SU-DHL-6 (cell line): ENCODE results near the gene RAB6A.

Experiments
- EZH2phosphoT487 ChIP-seq: fragments of 200-600 bp; sonication (generic), shearing (Covaris generic); conservative IDR thresholded peaks from 2 replicates; pipeline ENCODE4 v1.6.1; 2018; ENCODE audit warnings: mild to moderate bottlenecking, antibody characterized with exemption, low read length, moderate library complexity, mixed read lengths
- TF ChIP-seq, protein P1 (sequence below): fragments of 200-600 bp; sonication (generic); IDR thresholded peaks from one replicate; pipeline ENCODE4 v1.5.1; 2017; ENCODE audit warnings: antibody characterized with exemption, mild to moderate bottlenecking, low read length, moderate library complexity; ENCODE audit not compliant: insufficient read depth, poor library complexity, severe bottlenecking

GRCh38 chr11:73761403-73761945, 600 bp upstream of the RAB6A start:
- TF ChIP-seq, protein P1, sequence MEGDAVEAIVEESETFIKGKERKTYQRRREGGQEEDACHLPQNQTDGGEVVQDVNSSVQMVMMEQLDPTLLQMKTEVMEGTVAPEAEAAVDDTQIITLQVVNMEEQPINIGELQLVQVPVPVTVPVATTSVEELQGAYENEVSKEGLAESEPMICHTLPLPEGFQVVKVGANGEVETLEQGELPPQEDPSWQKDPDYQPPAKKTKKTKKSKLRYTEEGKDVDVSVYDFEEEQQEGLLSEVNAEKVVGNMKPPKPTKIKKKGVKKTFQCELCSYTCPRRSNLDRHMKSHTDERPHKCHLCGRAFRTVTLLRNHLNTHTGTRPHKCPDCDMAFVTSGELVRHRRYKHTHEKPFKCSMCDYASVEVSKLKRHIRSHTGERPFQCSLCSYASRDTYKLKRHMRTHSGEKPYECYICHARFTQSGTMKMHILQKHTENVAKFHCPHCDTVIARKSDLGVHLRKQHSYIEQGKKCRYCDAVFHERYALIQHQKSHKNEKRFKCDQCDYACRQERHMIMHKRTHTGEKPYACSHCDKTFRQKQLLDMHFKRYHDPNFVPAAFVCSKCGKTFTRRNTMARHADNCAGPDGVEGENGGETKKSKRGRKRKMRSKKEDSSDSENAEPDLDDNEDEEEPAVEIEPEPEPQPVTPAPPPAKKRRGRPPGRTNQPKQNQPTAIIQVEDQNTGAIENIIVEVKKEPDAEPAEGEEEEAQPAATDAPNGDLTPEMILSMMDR: no peak
- no peak for TF ChIP-seq EZH2phosphoT487
